ENCODE results near the gene HEXB. TPM values are rescaled to one million over a fixed set of nuclear protein-coding genes. Genes with fewer than 3 reads are reported as not detected.

The HEXB gene
- total and polyA plus RNA-seq, 2 of the 13 experiments (the other 11 are each of a cell fraction or from before 2014, with no cell fraction given) = 100 to 104 TPM

DNA sequence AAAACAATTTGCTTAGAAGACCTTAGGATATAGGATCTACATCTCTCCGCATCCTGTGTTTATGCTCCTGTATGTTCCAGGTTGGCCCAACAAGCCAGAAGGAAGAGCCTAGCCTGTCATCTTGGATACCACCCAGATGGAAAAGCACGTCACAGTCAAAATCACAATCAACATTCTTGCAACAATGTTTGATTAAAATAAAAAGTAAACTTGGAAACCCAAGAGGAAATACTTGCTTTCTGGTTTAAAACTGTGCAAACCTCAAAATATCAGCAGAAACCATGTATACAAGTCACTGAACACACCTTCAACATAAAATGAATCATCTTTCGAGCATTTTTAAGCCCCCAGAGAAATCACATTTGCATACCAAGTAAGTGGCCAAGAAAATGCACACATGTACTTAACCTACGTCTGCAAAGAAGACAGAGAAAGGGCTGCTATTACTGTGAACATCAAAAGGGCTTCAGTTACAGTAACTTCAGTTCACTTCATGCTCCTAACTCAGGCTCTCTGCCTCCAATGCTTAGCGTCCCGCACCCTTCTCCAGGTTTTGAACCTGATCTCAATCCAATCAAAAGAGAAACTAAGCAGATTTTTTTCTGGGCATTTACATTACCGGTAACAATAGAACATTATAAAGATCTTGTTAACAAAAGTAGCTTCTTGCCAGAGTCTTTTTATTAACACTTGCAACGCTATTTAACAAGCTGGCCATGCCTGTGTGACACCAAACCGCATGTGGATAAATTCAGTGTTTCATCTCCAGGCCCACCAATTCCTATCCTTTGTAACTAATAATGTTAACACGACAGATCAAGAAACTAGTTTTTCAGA, 45.8 kb upstream of the HEXB start (continued):
- TF ChIP-seq ARID5B (CRISPR knock-in tag; IDR thresholded peaks at IDR 0.05) = no peak
- TF ChIP-seq, protein P1, sequence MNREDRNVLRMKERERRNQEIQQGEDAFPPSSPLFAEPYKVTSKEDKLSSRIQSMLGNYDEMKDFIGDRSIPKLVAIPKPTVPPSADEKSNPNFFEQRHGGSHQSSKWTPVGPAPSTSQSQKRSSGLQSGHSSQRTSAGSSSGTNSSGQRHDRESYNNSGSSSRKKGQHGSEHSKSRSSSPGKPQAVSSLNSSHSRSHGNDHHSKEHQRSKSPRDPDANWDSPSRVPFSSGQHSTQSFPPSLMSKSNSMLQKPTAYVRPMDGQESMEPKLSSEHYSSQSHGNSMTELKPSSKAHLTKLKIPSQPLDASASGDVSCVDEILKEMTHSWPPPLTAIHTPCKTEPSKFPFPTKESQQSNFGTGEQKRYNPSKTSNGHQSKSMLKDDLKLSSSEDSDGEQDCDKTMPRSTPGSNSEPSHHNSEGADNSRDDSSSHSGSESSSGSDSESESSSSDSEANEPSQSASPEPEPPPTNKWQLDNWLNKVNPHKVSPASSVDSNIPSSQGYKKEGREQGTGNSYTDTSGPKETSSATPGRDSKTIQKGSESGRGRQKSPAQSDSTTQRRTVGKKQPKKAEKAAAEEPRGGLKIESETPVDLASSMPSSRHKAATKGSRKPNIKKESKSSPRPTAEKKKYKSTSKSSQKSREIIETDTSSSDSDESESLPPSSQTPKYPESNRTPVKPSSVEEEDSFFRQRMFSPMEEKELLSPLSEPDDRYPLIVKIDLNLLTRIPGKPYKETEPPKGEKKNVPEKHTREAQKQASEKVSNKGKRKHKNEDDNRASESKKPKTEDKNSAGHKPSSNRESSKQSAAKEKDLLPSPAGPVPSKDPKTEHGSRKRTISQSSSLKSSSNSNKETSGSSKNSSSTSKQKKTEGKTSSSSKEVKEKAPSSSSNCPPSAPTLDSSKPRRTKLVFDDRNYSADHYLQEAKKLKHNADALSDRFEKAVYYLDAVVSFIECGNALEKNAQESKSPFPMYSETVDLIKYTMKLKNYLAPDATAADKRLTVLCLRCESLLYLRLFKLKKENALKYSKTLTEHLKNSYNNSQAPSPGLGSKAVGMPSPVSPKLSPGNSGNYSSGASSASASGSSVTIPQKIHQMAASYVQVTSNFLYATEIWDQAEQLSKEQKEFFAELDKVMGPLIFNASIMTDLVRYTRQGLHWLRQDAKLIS (CRISPR knock-in tag; IDR thresholded peaks at IDR 0.05) = 0 out of 2 replicates have a peak, but pooled peaks have one; percentile 27
- TF ChIP-seq PITX1 (CRISPR knock-in tag; IDR thresholded peaks at IDR 0.05) = no peak
- peak; percentile 23; the same call in 1 of the 2 replicates for TF ChIP-seq MBD4 (IDR thresholded peaks at IDR 0.05; ENCODE audit: borderline replicate concordance, low read length)
- 0 out of 2 replicates have a peak, but pooled peaks have one; percentile 17 for TF ChIP-seq KDM5A (IDR thresholded peaks at IDR 0.05; ENCODE audit: borderline replicate concordance, low read length)
- no peak for TF ChIP-seq ZNF414 (CRISPR knock-in tag; IDR thresholded peaks at IDR 0.05)
- no peak for TF ChIP-seq ZNF431 (CRISPR knock-in tag; IDR thresholded peaks at IDR 0.05; ENCODE audit: borderline replicate concordance, low read depth)
- TF ChIP-seq ZNF24 (IDR thresholded peaks at IDR 0.05) = no peak
- no peak for TF ChIP-seq SMAD3 (CRISPR knock-in tag; IDR thresholded peaks at IDR 0.05)
- no peak for TF ChIP-seq SKI (IDR thresholded peaks at IDR 0.05; ENCODE audit: partially characterized antibody)
- 0 out of 2 replicates have a peak, but pooled peaks have one; percentile 4 for TF ChIP-seq IRX3 (CRISPR knock-in tag; IDR thresholded peaks at IDR 0.05; ENCODE audit: borderline replicate concordance, low read depth)
- TF ChIP-seq TAF1 (CRISPR knock-in tag; IDR thresholded peaks at IDR 0.05) = 0 out of 2 replicates have a peak, but pooled peaks have one; percentile 17

Measured in HepG2 (cell line).